K562 (cell line): Measurements from ENCODE around the gene CRCP. TPM values are rescaled to one million over a fixed set of nuclear protein-coding genes. Genes with fewer than 3 reads are reported as not detected.
A peak's percentile ranks its signal among the peaks of the same experiment; 100 is the strongest.

Experiments
- CEBPB ChIP-seq: fragments of 450-650 bp; IDR thresholded peaks from 2 replicates; pipeline ENCODE4 v1.6.1; 2016; ENCODE audit warnings: missing genetic modification characterization, missing compliant biosample characterization
- DDX20 ChIP-seq: fragments of 450-650 bp; IDR thresholded peaks from 2 replicates; pipeline ENCODE4 v1.6.1; 2016; ENCODE audit warnings: missing genetic modification characterization, low read depth, mild to moderate bottlenecking, missing compliant biosample characterization, moderate library complexity
- DIDO1 ChIP-seq: fragments of 450-650 bp; IDR thresholded peaks from 2 replicates; pipeline ENCODE4 v1.6.1; 2016; ENCODE audit warnings: low read depth, missing biosample characterization, missing genetic modification characterization
- DMBX1 ChIP-seq: fragments of 250-450 bp; sonication (Bioruptor Pico); IDR thresholded peaks from 2 replicates; pipeline ENCODE4 v1.8.0; 2022; ENCODE audit warnings: inconsistent platforms, mild to moderate bottlenecking, moderate library complexity, borderline replicate concordance
- EWSR1 ChIP-seq: fragments of 450-650 bp; IDR thresholded peaks from 2 replicates; pipeline ENCODE4 v1.6.1; 2018; ENCODE audit warnings: borderline replicate concordance, mild to moderate bottlenecking, low read depth, moderate library complexity; ENCODE audit not compliant: partially characterized antibody
- FOXP1 ChIP-seq: sonication (generic); formaldehyde crosslinking; IDR thresholded peaks from 2 replicates; pipeline ENCODE4 v1.8.0; 2022; ENCODE audit warnings: mild to moderate bottlenecking, missing genetic modification reagents
- GATAD2A ChIP-seq: fragments of 450-650 bp; IDR thresholded peaks from 2 replicates; pipeline ENCODE4 v1.6.1; 2017
- GTF2F1 ChIP-seq: IDR thresholded peaks from 2 replicates; pipeline ENCODE4 v1.6.1; 2011; ENCODE audit warnings: low read depth, low read length, improper control_type of control experiment
- HCFC1 ChIP-seq: IDR thresholded peaks from 2 replicates; pipeline ENCODE4 v1.6.1; 2012; ENCODE audit warnings: low read depth, low read length, improper control_type of control experiment
- NRF1 ChIP-seq, 2 experiments: fragments of 450-650 bp; IDR thresholded peaks in 1 of 2; conservative IDR thresholded peaks in 1 of 2; 2 replicates each; pipeline ENCODE4 v1.6.1; 2014; ENCODE audit warnings: mild to moderate bottlenecking in 2 of 2
- PCBP1 ChIP-seq: fragments of 200-400 bp; formaldehyde crosslinking; IDR thresholded peaks from 2 replicates; pipeline ENCODE4 v1.6.1; 2018; ENCODE audit warnings: mild to moderate bottlenecking, low read depth, low read length; ENCODE audit not compliant: poor library complexity, severe bottlenecking
- RBBP5 ChIP-seq: fragments of 200-600 bp; sonication (generic); IDR thresholded peaks from 2 replicates; pipeline ENCODE4 v1.6.1; 2012; ENCODE audit warnings: borderline replicate concordance, mild to moderate bottlenecking, low read length, control low read depth, inconsistent platforms; ENCODE audit not compliant: insufficient read depth, poor library complexity, severe bottlenecking
- SIN3B ChIP-seq: fragments of 450-650 bp; IDR thresholded peaks from 2 replicates; pipeline ENCODE4 v1.6.1; 2017; ENCODE audit warnings: low read depth, mild to moderate bottlenecking, moderate library complexity
- TCF7 ChIP-seq: sonication (generic); IDR thresholded peaks from 2 replicates; pipeline ENCODE4 v1.6.1; 2016; ENCODE audit warnings: antibody characterized with exemption, borderline replicate concordance
- XRCC3 ChIP-seq: fragments of 450-650 bp; IDR thresholded peaks from 2 replicates; pipeline ENCODE4 v1.6.1; 2017; ENCODE audit warnings: mild to moderate bottlenecking, moderate library complexity
- ZNF41 ChIP-seq: fragments of 250-450 bp; sonication (Bioruptor Pico); conservative IDR thresholded peaks from 2 replicates; pipeline ENCODE4 v1.4.0; 2020; ENCODE audit warnings: mild to moderate bottlenecking
- polyA plus RNA-seq, 8 experiments: library from polyadenylated mRNA; depleted of rRNA in 4 of 8; stranded (reverse) in 5 of 8; unstranded in 3 of 8; fragments of >200 nt; fragmentation: Nextera tagmentation in 2 of 8; fragmentation: Illumina TruSeq in 1 of 8; extraction: Ambion mirVana in 2 of 8; extraction: Trizol in 1 of 8; gene quantifications; 2 replicates each; pipeline versions ENCODE4 v1.2.1 to v1.2.3, GENCODE V29; 2011 to 2014; ENCODE audit warnings: inconsistent platforms in 1 of 8, missing spikeins in 1 of 8
- total RNA-seq, 7 experiments: library from RNA; depleted of rRNA in 6 of 7; stranded (reverse); fragments of >200 nt in 6 of 7; fragmentation: Illumina TruSeq in 2 of 7; extraction: Trizol in 2 of 7; gene quantifications; 2 replicates each; pipeline versions ENCODE4 v1.2.1 to v1.2.3, GENCODE V29; 2011 to 2021; ENCODE audit warnings: low replicate concordance in 1 of 7
- TF ChIP-seq, protein P1 (sequence below), 3 experiments: fragments of 200-800 bp in 1 of 3; sonication (Bioruptor generic) in 1 of 3; sonication (generic) in 1 of 3; formaldehyde crosslinking in 1 of 3; IDR thresholded peaks; 2 replicates each; pipeline versions ENCODE4 v1.6.1 to v1.8.0; 2016 to 2022; ENCODE audit warnings: mild to moderate bottlenecking in 2 of 3, missing compliant biosample characterization in 2 of 3, missing genetic modification characterization in 2 of 3, missing genetic modification reagents in 1 of 3
- TF ChIP-seq, protein P2 (sequence below): fragments of 200-800 bp; sonication (Bioruptor generic); IDR thresholded peaks from 2 replicates; pipeline ENCODE4 v1.6.1; 2017; ENCODE audit warnings: missing genetic modification characterization, missing compliant biosample characterization
- TF ChIP-seq, protein P3 (sequence below): fragments of 450-650 bp; IDR thresholded peaks from 2 replicates; pipeline ENCODE4 v1.6.1; 2016; ENCODE audit warnings: antibody characterized with exemption
- TF ChIP-seq, protein P4 (sequence below): fragments of 450-650 bp; IDR thresholded peaks from one replicate; pipeline ENCODE4 v1.6.1; 2018; ENCODE audit warnings: mild to moderate bottlenecking, moderate library complexity; ENCODE audit not compliant: partially characterized antibody
- TF ChIP-seq, protein P5 (sequence below): fragments of 250-450 bp; sonication (Bioruptor Pico); IDR thresholded peaks from 2 replicates; pipeline ENCODE4 v1.5.0; 2021

The CRCP gene
- total and polyA plus RNA-seq, 9 of the 15 experiments (the other 6 are each of a cell fraction or from before 2014, with no cell fraction given): 22.1 to 58.3 (median 43.4) TPM

DNA sequence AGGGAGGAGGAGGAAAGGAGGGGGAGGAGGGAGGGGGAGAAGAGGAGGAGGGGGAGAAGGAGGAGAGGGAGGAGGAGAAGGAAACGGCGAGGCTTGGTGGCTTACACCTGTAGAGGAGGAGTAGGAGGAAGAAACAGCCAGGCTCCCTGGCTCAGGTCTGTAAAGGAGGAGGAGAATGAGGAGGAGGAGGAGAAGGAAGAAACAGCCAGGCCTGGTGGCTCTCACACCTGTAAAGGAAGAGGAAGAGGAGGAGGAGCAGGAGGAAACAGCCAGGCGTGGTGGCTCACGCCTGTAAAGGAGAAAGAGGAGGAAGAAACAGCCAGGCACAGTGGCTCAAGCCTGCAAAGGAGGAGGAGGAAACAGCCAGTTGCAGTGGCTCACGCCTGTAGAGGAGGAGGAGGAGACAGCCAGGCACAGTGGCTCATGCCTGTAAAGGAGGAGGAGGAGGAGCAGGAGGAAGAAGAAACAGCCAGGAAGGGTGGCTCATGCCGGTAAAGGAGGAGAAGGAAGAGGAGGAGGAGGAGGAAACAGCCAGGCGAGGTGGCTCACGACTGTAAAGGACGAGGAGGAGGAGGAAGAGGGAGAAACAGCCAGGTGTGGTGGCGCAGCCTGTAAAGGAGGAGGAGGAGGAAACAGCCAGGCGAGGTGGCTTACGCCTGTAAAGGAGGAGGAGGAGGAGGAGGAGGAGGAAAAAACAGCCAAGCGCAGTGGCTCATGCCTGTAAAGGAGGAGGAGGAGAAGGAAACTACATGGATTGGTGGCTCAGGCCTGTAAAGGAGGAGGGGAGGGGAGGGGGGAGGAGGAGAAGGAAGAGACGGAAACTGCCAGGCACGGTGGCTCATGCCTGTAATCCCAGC, 14.9 kb upstream of the CRCP start (continued):
- TF ChIP-seq RBBP5 (no peak), PCBP1 (no peak), XRCC3 (no peak), DIDO1 (no peak), NRF1 (conservative IDR thresholded peaks at IDR 0.05 in 1 of 2, IDR thresholded peaks at IDR 0.05 in 1 of 2) (peak in 1 of 2 experiments; percentile 31; a peak in 2 of 4 replicates), SIN3B (no peak), GTF2F1 (no peak), CEBPB (tag) (no peak), ZNF41 (CRISPR knock-in tag) (no peak), EWSR1 (no peak), TCF7 (no peak), GATAD2A (peak; percentile 95), DMBX1 (CRISPR knock-in tag) (no peak), DDX20 (no peak), HCFC1 (no peak), FOXP1 (CRISPR knock-in tag) (no peak)
- TF ChIP-seq, protein P1, sequence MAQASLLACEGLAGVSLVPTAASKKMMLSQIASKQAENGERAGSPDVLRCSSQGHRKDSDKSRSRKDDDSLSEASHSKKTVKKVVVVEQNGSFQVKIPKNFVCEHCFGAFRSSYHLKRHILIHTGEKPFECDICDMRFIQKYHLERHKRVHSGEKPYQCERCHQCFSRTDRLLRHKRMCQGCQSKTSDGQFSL (CRISPR knock-in tag; IDR thresholded peaks at IDR 0.05): no peak
- TF ChIP-seq, protein P1 (tag; IDR thresholded peaks at IDR 0.05): no peak; a peak in 1 of 4 replicates
- TF ChIP-seq, protein P2, sequence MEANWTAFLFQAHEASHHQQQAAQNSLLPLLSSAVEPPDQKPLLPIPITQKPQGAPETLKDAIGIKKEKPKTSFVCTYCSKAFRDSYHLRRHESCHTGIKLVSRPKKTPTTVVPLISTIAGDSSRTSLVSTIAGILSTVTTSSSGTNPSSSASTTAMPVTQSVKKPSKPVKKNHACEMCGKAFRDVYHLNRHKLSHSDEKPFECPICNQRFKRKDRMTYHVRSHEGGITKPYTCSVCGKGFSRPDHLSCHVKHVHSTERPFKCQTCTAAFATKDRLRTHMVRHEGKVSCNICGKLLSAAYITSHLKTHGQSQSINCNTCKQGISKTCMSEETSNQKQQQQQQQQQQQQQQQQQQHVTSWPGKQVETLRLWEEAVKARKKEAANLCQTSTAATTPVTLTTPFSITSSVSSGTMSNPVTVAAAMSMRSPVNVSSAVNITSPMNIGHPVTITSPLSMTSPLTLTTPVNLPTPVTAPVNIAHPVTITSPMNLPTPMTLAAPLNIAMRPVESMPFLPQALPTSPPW (CRISPR knock-in tag): peak; percentile 75
- TF ChIP-seq, protein P3, sequence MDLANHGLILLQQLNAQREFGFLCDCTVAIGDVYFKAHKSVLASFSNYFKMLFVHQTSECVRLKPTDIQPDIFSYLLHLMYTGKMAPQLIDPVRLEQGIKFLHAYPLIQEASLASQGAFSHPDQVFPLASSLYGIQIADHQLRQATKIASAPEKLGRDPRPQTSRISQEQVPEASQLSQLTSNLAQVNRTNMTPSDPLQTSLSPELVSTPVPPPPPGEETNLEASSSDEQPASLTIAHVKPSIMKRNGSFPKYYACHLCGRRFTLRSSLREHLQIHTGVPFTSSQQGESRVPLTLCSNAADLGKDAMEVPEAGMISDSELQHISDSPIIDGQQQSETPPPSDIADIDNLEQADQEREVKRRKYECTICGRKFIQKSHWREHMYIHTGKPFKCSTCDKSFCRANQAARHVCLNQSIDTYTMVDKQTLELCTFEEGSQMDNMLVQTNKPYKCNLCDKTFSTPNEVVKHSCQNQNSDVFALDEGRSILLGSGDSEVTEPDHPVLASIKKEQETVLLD: peak; percentile 82
- TF ChIP-seq, protein P4, sequence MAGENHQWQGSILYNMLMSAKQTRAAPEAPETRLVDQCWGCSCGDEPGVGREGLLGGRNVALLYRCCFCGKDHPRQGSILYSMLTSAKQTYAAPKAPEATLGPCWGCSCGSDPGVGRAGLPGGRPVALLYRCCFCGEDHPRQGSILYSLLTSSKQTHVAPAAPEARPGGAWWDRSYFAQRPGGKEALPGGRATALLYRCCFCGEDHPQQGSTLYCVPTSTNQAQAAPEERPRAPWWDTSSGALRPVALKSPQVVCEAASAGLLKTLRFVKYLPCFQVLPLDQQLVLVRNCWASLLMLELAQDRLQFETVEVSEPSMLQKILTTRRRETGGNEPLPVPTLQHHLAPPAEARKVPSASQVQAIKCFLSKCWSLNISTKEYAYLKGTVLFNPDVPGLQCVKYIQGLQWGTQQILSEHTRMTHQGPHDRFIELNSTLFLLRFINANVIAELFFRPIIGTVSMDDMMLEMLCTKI: no peak
- TF ChIP-seq, protein P5, sequence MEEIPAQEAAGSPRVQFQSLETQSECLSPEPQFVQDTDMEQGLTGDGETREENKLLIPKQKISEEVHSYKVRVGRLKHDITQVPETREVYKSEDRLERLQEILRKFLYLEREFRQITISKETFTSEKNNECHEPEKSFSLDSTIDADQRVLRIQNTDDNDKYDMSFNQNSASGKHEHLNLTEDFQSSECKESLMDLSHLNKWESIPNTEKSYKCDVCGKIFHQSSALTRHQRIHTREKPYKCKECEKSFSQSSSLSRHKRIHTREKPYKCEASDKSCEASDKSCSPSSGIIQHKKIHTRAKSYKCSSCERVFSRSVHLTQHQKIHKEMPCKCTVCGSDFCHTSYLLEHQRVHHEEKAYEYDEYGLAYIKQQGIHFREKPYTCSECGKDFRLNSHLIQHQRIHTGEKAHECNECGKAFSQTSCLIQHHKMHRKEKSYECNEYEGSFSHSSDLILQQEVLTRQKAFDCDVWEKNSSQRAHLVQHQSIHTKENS: no peak
